GM21576 (cell line): ENCODE results near the gene TMEM50B.
"Not testable (repeated sequence)": the region's sequence is repeated elsewhere in the genome, so short reads cannot be mapped to it uniquely, and the experiment has no call there.

ENCODE experiments used
- ATAC-seq: cut with Tn5 transposase; IDR thresholded peaks from one replicate; pipeline ENCODE4 v1.9.1; 2021; ENCODE audit warnings: mild to moderate bottlenecking, moderate library complexity; ENCODE audit not compliant: unreplicated experiment

TMEM50B gene

GRCh38 chr21:33433001-33433400, 46.8 kb downstream of the TMEM50B start:
- ATAC-seq: no peak

- no peak for ATAC-seq
Observed at GRCh38 chr21:33432496-33432895, 47.3 kb downstream of the TMEM50B start.

DNA sequence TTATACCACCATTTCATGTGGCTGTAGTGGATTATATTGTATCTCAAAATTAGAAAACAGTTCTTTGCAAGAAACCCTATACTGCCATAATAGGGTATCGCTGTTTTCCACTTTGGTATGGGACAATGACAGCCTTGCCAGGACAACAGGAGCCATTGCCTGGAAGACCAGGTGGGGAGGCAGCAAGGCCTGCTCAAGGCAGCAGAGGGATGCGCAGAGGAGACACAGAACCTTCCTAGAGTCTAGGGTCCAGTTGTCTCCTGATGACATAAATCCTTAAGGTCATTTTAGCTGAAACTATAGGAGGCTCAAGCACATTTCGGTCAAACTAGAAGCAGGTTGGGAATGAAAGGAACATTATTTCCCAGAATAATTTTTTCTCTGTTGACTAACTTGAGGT, 48.9 kb downstream of the TMEM50B start:
- no peak for ATAC-seq

DNA sequence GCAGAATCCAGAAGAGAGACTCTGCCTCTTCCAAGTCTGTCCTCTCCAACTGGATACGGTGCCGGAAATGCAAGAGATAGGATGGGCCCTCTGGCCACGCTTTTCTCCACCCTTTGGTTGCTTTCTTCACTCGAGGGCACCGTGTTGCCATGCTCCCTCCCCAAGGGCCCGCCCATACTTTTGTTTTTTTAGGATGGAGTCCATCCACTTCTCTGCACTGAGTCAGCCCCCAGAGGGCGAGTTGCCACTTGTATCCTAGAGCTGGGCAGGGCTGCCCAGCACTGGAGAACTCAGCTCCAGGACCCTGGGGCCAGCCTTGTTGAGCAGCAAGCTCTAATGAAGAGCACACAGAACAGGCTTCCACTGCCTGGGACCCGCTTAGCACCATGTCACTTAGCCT, 51.1 kb downstream of the TMEM50B start:
- ATAC-seq: no peak

- ATAC-seq: no peak
Observed at GRCh38 chr21:33427051-33427450, 52.7 kb downstream of the TMEM50B start.

GRCh38 chr21:33425825-33426224, 53.9 kb downstream of the TMEM50B start:
- no peak for ATAC-seq

- no peak for ATAC-seq
Observed at GRCh38 chr21:33424214-33424613, 55.6 kb downstream of the TMEM50B start.

GRCh38 chr21:33421713-33422393, 57.9 kb downstream of the TMEM50B start:
- no peak for ATAC-seq

DNA sequence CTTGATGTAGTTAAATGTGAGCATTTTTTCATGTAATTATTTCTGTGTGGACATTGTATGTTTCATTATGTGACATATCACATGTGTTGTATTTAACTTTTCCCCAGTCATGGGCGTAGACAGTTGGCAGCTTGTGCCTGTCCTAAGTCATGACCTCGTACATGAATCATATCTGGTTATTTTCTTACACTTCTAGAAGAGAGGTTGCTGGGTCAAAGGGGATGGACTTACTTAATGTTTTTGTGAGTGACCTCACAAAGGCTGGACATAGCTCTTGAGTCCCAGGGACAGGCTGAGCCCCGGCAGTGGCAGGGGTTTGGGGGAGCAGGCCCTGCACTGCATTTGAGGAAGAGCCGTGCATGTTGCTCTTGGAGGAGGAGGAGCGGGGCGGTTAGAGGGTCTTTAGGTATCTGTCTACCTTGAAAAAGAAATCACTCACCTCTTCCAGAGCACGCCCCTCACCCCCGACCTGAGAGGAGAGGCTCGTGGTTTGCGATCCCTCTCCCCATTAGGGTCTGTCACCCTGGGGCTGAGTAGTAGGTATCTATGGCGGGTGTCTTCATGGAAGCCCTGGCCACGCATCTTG, 60.1 kb downstream of the TMEM50B start:
- ATAC-seq: no peak

DNA sequence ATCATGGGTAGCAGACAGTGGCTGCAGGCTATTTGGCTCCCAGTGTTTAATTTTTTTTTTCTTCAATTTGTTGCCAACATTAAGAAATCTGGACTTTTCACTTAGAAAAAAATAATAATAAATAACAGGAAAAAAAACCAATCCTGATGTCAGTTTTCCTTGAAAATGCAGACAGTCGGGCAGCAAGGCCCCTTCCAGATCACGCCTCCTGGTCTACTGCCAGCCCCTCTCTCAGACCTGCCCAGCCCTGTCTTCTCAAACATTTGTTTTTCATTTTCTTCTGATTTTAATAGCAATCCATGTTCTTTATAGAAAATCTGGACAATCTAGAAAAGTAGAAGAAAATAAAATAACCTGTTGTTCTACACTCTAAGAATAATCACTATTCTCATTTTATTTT, 61.1 kb downstream of the TMEM50B start:
- ATAC-seq: no peak

- ATAC-seq: no peak
Observed at GRCh38 chr21:33414926-33415325, 64.8 kb downstream of the TMEM50B start.

DNA sequence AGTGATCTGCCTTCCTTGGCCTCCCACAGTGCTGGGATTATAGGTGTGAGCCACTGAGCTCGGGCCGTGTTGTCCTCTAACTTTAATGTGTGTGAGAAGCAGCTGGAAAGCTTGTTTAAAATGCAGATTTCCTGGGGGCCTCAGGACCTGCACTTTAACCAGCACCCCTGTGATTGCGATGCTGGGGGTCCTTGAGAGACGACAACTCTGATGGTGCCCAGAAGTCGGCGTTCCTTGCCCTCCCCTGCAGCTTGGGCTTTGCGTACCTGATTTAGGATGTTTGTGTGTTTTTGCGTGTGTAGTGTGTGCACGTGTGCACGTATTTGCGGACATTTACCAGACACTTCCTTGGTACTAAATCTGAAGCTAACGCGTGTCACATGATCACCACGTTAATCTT, 65.7 kb downstream of the TMEM50B start:
- no peak for ATAC-seq

GRCh38 chr21:33412832-33413519, 66.8 kb downstream of the TMEM50B start:
- no peak for ATAC-seq

GRCh38 chr21:33412439-33412831, 67.3 kb downstream of the TMEM50B start:
- not testable (repeated sequence) for ATAC-seq

- no peak for ATAC-seq
Observed at GRCh38 chr21:33411949-33412430, 67.8 kb downstream of the TMEM50B start.

DNA sequence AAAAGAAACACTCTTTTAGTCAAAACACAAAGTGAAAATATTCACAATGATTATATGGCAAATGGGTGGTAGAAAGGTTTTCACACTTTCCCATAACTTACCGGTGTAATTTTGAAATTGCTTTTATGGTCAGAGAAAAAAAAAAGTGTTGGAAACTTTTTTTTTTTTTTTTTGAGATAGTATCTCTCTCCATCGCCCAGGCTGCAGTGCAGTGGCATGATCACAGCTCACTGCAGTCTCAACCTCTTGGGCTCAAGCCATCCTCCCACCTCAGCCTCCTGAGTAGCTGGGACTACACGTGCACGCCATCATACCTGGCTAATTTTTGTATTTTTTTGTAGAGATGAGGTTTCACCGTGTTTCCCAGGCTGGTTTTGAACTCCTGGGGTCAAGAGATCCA, 73.3 kb downstream of the TMEM50B start:
- ATAC-seq: no peak

DNA sequence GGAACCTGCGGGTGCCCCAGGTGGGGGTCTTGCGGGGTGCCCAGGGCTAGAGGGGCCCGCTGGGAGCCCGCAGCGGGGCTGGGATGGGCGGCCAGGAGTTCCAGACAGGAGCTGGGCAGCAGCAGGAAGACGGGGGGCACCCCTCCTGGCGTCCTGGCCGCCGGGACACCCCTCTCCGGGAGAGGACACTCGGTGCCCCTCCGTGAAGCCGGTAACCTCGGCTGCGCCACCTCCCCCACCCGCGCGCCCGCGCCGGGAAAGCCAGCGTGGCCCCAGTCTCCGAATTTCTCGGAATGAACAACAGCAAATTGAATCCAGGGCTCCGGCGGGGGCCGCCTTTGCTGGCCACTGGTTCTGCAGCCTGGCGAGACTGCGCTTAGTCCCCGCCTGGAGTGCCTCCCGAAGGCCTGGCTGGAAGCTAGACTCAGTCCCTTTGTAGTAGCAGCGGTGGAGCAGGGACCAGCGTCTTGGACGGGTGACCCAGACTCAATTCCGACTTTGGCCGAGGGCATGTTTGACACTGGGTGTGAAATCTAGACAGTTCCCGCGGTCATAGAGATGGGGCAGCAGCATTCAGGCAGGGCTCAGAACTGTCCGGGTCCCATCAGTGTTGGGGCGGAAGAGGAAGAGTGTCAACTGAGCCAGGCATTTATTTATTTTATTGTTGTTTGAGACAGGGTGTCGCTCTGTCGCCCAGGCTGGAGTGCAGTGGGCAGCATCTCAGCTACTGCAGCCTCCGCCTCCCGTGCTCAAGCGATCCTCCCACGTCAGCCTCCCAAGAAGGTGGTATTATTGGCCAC, 75.8 kb downstream of the TMEM50B start:
- no peak for ATAC-seq

GRCh38 chr21:33403128-33403785, 76.5 kb downstream of the TMEM50B start, which contains the start of gene IFNGR2:
TSS of gene IFNGR2 (plus strand) at chr21:33403413. CDS start at chr21:33403544, 131 bp downstream.
- ATAC-seq: no peak

GRCh38 chr21:33402001-33402979, 77.5 kb downstream of the TMEM50B start:
- no peak for ATAC-seq

GRCh38 chr21:33401630-33401992, 78.2 kb downstream of the TMEM50B start:
- no peak for ATAC-seq
